ENCODE measurements around the gene SEPTIN6. TPM values are rescaled to one million over a fixed set of nuclear protein-coding genes. Genes with fewer than 3 reads are reported as not detected.
"Not testable (repeated sequence)": the region's sequence is repeated elsewhere in the genome, so short reads cannot be mapped to it uniquely, and the experiment has no call there.

The SEPTIN6 gene
- total RNA-seq, 1 experiment from 2014 or later, result 0.53 TPM

- no peak for DNase-seq (ENCODE audit: low spot score)
These were observed 553 bp downstream of the SEPTIN6 start for GRCh38 chrX:119692191-119693039.

DNA sequence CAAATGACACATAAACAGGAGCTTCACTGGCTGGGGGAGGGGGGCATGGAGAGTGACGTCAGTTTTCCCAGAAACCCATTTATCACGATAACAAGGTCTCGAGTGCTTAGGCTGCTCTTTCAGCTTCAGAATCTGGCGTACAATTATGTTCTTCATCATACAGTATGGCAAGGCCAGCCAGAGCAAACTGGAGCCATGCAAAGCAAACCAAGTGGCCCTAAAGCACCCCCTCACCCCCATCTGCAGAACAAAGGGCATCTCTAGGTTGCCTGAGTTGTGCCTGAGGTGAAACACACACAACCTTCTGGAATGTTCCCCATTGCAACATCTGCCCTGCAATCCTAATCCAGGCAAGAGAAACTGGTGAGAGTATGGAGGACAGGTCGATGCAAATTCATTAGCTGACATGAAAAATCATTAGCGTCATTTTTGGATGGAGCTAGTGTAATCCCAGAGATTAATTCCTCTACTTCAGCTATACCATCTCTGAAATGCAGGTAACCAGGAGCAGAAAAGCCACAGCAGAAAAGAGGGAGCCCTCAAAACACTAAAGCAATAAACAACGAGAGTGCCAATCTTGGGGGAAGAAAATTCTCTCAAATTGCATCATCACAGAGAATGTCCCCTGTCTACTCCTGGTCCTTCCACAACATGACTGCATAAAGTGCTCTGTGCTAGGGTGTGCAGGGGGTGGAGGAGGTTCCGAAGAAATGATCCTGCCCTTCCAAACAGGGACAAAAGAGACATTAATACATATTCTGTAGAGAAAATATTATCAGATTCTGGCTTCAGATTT is 1.8 kb downstream of the SEPTIN6 start:
- no peak for DNase-seq (ENCODE audit: low spot score)

DNA sequence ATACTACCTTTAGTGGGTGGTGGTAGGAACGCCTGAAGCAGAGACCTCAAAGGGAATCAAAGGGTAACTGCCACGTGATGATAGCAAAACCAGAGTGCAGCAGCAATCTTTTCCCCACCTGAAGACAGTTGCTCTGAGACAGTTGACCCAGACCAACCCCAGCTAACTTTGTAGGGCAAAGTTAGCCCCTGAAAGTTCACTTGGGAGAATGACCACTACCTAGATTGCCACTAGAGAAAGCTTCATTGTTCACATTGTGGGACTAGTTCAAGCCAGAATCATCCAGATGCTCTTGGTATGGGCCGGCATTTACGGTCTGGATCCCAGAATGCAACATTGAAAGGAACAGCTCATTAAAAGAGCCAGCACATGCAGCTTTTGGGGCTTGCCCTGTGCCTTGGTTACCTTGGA is 4.1 kb downstream of the SEPTIN6 start:
- DNase-seq (ENCODE audit: low spot score), result no peak

DNA sequence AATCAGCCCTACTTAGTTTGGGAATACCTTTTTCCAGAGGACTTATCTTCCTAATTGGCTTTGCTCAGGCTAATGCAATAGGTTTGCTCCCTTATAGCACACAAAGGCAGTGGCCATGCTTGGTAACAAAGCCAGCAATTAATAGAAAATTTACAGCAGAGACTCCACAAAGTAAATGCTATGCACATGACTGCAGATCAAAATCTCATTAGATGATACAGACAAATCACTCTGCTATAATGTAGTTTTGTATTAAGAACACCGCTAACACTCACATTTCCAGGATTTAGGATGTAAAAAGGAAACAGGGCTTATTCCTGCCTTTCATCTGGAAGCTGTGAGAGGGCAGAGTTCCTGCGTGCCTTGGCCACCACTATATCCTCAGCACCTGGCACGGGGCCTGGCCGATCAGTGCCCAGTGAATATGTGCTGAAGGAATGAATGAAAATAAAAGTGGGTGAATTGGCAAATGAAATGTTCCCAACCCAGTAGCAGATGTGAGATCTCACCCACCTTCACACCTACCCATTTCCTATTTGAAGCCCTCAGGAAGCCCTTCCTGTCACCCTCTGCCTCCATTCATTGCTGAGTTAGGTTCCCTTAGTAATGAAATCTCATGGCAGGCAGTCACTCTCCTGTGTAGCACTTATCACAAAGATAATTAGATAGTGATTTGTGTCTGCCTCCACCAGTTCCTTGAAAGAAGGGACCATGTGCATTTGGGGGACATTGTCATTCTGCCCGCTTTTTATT is 5.1 kb downstream of the SEPTIN6 start:
- DNase-seq (ENCODE audit: low spot score), result no peak

DNA sequence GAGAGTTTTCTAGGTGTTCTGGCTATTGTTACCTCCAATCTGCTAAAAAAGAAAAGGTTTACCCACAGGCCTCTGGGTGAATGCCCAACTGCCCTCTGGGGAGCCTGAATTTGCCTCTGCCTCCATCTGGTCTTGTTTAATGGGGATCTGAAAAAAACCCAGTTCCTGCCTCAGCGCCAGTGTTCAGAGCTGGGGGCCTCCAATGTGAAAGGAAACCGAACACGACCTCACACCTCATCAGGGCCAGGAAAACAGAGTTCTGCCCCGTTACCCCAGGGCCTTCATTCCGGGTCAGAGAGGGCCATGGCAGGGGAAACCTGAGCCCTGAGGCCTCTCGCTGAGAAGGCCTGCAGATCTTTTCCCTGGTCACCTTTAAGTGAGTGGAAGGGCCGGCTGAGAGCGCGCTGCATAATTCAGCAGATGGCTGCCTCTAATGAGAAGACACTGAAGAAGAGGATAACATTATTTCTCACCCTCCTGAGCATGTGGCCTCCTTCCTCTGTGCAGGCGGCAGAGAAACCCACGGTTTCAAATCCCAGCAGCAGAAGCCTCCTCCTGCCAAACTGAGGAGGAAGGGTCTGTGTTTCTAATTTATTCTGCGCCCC is 6.8 kb downstream of the SEPTIN6 start:
- DNase-seq (ENCODE audit: low spot score), result no peak

- DNase-seq (ENCODE audit: low spot score), result no peak
These were observed 7.5 kb downstream of the SEPTIN6 start for GRCh38 chrX:119685225-119686066.

DNA sequence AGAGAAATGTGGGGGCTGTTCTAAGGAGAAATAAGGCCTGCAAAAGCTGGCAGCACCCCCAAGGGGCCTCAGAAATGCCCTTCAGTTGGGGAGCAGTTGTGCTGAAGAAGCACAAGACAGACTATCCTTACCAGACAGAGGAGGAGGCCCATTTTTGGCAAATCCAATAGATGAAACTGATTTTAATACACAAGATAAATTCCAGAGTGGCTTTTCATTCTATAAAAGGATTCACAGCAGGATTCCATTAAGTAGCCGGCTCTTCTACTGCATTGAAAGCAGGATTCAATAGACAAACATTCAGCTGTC is 8.1 kb downstream of the SEPTIN6 start:
- no peak for DNase-seq (ENCODE audit: low spot score)

DNA sequence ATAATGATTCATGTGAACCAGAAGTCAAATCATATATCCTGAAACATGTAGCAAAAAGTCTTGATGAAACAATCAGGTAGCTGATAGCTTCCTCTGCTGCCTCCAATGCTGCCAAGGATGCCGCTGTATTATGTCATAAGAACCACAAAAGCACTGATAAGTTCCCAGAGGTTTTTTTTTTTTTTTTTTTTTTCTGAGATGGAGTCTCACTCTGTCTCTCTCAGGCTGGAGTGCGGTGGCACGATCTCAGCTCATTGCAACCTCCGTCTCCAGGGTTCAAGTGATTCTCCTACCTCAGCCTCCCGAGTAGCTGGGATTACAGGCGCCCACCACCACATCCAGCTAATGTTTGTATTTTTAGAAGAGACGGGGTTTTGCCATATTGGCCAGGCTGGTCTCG is 8.7 kb downstream of the SEPTIN6 start:
- not testable (repeated sequence) for DNase-seq (ENCODE audit: low spot score)

DNA sequence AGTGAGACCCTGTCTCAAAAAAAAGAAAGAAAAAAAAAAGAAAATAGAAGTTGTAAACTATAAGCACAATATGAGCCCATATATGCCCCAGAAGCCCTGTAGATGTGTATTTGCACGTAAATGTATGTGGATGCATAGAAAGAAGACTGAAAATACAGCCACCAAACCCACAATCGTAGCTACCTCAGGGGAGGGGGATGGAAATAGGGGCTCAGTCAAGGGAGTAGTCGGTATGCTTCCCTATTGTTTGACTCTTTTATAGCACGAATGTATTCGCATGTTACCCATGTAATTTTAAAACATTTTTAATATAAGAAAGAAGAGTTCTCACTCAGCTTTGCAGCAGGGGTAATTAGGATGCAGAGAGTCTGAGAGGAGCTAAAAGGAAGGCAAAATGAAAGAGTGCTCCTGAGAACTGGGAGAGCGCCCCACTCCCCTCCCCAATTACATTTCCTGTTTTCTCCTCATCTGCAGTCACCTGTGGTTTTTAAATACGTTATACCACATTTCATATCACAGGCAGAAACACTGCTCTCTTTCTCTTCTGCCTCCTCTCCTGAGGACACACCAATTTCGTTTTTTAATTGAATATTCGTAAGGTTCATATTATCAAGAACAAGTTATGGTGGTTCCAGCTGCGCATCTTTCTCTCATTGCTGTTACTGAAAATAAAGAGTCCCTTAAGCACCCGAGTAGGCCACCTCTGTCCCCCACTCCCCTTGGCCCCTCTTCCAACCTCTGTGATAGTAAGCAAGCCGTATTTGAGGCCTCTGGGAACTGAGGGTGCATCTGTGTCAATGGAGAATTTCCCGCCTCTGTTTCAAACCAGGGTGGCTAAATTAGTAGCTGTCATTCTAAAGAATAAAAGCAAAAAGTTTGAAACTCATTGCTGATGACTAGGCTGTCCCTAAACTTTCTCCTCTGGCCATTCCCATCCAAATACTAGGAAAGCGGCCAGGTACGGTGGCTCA is 10.7 kb downstream of the SEPTIN6 start:
- no peak for DNase-seq (ENCODE audit: low spot score)

GRCh38 chrX:119677654-119677981 is 15.3 kb downstream of the SEPTIN6 start:
- DNase-seq (ENCODE audit: low spot score), result no peak

- DNase-seq (ENCODE audit: low spot score), result no peak
These were observed 15.9 kb downstream of the SEPTIN6 start for GRCh38 chrX:119676949-119677653.

DNA sequence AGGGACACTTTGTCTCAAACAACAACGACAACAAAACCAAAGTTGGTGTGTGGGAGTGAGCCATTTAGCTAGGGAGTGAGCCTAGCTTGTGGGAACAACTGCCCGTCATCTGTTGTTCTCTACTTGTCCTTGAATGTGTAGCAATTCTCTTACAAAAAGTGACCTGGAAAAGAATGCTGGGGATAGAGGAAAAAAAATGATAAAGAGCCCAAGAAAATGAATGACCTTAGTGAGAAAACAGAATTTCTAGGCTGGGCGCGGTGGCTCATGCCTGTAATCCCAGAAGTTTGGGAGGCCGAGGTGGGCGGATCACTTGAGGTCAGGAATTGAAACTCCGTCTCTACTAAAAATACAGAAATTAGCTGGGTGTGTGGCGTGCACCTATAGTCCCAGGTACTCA is 19.6 kb downstream of the SEPTIN6 start:
- no peak for DNase-seq (ENCODE audit: low spot score)

GRCh38 chrX:119672426-119672825 is 20.5 kb downstream of the SEPTIN6 start:
- DNase-seq (ENCODE audit: low spot score), result peak; percentile 72

GRCh38 chrX:119669424-119670037 is 23.4 kb downstream of the SEPTIN6 start:
- DNase-seq (ENCODE audit: low spot score), result no peak

GRCh38 chrX:119667111-119667878 is 25.7 kb downstream of the SEPTIN6 start:
- no peak for DNase-seq (ENCODE audit: low spot score)

- not testable (repeated sequence) for DNase-seq (ENCODE audit: low spot score)
These were observed 28.1 kb downstream of the SEPTIN6 start for GRCh38 chrX:119664877-119665276.

DNA sequence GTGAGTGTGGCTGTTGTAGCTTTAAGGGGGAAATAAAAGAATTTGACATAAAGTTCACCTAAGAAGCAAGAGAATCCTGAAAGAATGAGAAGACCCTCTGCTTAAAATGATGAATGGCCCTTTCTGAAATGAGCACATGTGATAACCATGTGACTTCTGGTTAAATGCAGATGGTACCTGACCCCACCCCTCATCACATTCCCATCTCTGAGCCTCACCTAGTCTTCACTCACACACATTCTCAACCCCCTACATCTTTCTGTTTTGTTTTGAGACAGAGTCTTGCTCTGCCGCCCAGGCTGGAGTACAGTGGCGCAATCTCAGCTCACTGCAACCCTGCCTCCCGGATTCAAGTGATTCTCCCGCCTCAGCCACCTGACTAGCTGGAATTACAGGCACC is 31.5 kb downstream of the SEPTIN6 start:
- DNase-seq (ENCODE audit: low spot score), result no peak

- DNase-seq (ENCODE audit: low spot score), result no peak
These were observed 33.4 kb downstream of the SEPTIN6 start for GRCh38 chrX:119659522-119659921.

Measured in HT-29 (cell line).